HG02938 (cell line): ENCODE results near the gene PTPRH.

Experiments used
- ATAC-seq: cut with Tn5 transposase; IDR thresholded peaks from one replicate; pipeline ENCODE4 v1.9.1; 2021; ENCODE audit warnings: mild to moderate bottlenecking, moderate library complexity; ENCODE audit not compliant: unreplicated experiment

PTPRH gene

DNA sequence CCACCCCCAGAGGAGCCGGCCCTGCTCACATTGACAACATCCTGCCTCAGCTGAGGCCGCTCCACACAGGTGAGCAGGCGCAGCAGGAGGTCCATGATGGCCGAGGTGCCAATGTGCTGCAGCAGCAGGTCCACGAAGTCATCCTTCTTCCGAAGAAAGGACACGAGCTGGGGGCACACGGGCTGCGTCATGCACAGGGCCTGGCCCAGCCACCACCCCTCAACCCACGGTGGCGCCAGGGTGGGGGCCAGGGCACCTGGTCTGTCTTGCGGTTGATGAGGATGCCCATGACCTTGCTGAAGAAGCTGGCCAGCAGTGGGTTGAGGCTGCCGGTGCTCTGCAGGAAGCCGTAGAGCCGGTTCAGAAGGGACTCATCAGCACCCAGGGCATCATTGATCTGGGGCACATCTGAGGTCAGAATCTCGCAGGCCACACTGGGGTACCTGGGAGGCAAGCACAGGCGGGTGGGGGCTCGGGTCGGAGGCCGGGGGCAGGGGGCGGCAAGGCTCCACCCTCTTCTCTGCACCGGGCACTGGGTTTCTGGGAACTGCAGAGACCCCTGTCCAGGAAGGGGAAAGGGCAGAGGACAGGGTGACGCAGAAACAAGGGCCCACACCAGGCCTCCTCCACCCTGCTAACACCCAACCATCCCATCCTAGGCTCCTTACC, 36.1 kb upstream of the PTPRH start:
- no peak for ATAC-seq

DNA sequence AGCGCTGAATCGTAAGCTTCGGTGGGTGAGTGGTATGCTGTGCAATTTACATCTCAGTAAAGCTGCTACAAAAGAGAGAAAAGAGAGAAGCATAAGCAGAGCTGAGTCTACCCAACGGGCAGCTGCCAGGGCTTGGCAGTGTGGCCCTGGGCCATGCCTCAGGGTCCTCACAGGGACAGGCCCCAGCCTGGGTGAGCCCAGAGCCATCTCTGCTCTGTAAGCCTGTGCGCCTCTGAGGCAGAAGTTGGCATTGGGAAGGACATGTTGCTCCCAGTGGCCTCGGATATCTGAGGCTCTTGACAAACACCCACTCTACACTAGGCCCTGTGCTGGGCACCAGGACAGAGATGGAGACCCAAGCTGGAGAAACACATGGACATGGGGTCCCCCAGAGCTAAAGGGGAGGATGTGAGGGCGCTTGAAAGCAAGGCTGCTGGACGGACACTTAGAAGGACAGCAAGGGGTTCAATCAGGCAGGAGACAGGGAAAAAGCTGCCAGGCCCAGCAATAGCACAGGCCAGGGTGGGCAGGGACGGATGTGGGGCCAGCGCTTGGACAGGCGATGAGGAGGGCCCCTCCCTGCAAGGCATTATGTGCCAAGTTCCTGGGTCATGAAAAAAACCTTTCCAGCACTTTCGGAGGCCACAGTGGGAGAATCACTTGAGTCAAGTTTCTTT, 34.8 kb upstream of the PTPRH start:
- ATAC-seq = no peak

DNA sequence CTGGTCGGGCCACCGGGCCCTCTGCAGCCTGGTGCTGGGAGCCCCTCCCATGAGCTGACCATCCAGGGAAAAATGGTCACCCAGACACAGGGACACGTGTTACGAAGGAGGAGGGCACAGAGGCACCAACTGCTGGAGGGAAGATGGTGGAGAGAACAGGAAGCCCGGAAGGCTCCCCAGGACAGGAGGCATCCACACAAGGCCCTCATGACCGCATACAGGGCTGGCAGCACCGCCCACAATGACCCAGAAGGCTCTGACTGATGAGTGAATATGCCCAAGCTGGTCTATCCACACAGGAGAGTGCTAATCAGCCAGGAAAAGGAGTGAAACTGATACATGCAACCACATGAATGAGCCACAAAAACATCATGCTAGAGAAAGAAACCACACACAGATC, 33.2 kb upstream of the PTPRH start:
- no peak for ATAC-seq

DNA sequence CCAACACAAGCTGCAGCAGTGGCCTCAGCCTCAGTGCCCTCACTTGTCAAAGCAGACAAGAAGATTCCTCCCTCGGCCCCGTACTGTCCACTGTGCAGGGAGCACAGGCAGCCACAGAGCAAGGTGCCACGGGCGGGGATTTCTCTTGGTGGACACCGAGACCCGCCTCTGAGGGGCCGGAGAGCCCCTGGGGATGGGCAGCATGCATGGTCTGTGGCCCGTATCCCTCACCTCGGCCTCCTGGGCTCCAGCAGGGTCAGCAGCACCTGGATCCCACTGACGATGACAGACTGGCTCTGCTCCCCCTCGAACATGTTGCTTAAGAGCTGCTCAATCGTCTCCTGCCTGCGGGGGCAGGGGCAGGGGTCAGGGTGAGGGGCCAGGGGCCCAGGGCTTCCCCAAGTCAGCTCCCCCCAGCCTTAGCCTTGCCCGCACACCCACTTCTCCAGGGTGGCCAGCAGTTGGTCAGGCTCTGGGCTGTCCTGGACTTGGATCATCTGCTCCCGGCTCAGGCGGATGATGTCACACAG, 32.7 kb upstream of the PTPRH start:
- ATAC-seq = no peak

DNA sequence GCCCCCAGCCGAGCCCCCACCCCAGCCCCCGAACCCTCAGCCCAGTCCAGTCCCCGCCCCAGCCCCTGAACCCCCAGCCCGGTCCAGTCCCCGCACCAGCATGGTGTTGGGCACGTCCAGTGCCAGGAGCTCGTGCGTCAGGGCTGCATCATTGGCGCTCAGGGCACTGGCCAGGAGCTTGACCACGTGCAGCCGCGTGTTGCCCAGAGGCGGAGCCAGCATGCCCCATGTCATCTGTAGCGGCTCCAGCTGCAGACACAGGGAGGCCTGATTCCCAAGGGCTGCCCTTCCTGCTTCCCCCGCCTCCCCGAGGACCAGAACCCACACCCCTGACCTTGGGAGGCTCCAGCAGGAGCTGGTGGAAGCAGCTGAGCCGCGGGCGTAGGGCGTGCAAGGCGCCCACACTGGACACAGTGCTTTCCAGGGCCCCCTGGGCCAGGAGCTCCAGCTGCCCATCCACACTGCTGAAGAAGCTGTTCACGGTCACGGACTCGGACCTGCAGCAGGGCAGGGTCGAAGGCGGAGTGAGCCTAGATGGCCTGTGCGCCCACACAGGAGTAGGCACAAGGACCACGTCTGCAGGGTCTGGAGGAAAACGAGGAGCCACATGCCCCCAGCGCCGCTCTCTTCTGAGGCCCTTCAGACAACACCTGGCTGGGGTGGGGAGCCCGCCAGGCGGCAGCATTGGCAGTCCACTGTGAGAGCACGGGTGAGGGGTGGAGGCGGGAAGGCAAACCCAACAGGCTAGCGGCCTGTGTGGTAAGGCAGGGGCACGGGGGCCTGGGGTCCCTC, 32.0 kb upstream of the PTPRH start:
- ATAC-seq = no peak

DNA sequence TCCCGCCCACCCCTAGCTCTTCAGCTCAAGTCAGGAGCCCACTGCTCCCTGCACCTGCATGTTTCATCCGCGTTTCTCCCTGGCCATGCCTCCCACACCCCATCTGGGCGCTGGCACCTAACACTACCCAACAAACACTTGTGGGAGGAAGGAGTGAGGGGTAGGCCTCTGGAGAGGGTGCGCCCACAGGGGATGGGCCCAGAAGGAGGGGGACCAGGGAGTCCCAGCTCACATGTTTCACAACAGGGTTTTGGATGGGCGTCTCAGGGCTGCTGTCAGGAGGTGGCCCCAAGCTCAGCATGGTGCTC, 31.4 kb upstream of the PTPRH start:
- no peak for ATAC-seq

DNA sequence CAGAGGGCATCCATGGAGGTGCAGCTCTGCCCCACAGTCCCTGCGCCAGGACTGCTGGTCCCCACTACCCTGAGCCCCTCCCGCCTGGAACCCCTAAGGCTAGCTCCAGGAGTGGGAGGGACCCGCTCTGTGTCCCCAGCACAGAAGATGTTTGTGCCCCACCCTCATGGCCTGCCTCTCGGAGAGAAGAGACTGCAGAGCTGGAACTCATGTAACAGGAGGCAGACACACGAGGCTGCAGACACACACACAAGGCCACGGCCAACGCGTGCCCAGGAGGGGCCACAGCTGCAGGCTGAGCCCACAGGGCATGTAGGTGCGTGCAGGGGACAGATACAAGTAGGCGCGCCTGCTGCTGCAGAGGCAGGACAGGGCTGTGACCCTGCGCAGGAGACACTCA, 29.7 kb upstream of the PTPRH start:
- no peak for ATAC-seq

DNA sequence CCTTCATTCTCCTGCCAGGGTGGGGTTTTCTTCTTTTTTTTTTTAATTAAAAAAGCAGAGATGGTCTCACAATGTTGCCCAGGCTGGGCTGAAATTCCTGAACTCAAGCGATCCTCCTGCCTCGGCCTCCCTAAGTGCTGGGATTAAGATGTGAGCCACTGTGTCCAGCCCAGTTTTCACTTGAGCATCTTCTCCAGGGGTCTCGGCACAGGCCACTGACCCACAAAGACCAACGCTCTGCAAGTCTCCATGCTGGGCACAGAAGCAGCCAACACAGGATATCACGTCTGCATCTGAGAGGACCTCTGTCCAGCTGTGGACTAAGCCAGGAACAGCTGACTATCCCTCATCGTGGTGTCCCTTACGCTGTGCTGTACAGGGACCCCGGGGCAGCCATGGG, 28.7 kb upstream of the PTPRH start:
- no peak for ATAC-seq

DNA sequence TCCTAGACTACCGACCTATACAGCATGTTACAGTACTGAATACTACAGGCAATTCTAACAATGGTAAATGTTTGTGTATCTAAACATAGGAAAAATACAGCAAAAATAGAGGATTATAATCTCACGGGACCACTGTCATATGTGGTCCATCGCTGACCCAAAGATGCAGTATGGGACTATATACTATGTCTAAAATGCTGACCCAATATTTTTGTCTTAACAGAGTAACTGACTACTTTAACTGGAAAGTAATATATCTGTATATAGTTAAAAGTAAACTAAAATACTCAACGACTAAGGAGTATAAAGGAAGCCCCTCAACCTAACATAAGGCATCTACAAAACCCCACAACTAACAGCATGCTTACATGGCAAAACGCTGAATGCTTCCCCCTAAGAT, 23.7 kb upstream of the PTPRH start:
- ATAC-seq = no peak

DNA sequence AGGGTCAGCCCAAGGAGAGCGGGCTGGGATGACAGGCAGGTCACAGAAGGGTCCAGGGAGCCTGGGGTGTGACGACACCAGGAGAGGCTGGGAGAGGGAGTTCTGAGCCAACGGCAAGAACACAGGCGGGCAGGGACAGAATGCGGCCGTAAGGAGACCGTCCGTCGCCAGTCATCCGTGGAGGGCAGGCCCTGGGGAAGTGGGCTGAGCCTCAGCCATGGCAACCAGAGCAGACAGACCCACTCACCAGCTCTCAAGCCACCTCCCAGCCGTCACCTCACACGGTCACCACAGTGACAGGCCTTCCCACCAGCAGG, 22.9 kb upstream of the PTPRH start:
- ATAC-seq = no peak

DNA sequence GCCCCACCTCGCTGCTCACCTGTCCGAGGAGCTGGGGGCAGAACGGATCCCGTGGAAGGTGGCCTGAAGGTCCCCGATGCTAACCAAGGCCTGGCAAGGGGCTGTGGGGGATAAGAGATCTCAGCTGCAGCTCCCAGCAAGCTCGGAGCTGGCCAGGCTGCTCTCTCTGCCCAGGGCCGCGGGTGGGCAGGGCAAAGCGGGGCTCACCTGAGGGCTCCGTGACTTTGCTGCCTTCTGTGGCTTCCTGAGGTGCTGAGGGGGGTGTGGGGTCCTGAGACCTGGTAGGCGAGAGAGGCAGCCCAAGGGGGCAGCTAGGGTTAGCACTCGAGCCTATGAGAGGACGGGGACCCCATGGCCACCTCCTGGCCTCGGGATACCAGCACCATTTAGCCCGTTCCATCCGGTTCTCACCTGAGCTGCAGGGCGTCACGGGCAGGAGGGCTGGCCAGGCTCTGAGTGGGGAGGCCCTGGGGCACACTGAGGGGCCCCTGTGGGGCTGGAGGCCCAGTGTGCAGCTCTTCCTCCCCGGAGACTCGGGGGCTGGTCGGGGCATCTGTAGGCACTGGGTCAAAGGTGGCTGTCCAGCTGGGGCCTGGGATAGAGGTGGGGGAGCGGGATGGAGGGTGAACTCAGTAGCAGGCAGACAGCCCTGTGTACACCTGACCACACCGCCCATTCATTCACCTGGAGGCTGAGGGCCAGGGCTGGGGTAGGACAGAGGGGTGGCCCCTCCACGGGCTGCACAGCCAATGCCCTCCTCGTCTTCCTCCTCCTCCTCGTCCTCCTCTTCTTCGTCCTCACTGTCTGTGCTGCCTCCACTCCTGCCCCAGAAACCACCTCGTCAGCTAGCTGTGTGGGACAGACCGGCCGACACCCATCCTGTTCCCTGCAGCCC, 22.3 kb upstream of the PTPRH start:
- no peak for ATAC-seq

DNA sequence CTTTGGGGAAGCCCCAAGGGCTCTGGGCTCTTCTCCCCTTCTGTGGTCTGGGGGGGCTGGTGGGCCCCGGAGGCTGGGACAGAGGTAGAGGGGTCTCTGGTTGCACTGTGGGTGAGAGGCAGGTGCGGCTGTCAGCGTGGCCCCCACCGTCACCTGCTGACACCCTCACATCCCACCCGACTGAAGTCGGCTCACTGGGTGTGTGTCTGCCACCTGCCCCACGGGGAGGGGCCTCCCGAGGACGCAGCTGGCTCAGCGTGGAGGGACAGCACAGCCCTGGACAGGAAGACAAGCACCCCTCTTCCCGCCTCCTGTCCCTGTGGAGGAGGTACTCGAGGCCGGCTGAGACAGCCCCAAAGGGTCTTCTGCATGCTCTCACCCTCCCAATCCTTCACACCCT, 21.5 kb upstream of the PTPRH start:
- ATAC-seq = no peak

DNA sequence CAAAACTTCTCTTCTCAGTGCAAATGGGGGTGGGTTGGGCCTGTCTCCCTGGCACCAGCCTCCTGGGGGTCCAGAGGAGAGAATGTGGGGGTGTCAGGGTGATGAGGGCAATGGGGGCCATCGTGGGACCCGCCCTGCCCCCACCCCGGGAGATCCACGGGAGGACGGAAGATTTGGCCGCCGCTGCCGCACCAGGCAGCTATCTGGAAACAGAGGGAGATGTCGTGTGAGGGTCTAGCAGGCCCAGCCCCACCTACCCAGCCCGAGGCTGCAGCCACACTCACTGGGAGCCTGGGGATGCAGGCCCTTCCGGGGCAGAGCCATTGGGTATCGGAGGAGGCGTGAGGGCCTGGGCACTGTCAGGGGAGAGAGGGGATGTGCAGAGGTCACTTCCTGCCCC, 21.0 kb upstream of the PTPRH start:
- ATAC-seq = no peak

DNA sequence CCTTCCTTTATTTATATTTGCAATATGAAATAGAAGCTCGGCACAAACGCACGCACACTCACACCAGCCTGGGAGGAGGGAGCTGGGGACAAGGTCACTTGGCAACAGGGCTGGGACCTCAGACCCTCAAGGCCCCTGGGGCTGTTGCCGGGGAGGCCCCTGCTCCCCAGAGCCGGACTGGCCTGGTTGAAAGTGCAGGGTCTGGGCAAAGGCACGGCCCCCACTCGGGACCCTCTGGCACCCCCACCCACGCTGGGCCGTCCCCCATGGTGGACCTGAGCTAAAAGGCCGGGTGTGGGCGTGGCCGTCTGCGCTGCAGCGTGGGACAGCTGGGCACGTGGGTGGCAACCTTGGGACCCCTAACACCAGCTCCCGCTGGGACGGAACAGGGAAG, 20.5 kb upstream of the PTPRH start:
- no peak for ATAC-seq

DNA sequence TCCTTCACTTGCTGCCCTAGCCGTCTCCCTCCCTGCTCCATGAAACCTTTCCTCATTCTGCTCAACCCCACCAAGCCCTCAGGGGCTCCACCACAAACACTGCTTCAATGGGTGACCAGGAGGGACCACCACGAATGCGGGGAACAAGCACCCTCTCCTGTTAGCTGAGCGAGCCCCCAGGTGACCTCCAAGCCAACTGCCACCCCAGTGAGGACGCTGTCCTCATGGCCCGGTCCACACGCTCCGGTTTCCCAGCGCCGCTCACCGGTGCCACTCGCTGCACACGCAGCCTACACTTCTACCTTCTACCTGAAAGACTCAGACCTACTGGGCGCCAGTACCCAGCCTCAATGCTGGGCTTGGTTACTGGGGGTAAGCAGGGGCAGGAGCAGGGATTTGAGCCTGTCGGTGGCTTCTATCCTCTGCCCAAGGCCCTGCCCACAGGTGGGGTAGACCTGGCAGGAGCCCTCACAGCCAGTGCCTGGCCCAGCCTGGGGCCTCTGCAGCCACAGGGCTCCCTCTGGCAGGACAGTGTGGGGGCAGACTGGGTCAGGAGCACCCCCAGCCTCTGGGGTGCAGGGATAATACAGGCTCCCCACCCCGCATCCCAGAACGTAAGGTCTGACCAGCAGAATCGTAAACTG, 20.0 kb upstream of the PTPRH start:
- no peak for ATAC-seq

DNA sequence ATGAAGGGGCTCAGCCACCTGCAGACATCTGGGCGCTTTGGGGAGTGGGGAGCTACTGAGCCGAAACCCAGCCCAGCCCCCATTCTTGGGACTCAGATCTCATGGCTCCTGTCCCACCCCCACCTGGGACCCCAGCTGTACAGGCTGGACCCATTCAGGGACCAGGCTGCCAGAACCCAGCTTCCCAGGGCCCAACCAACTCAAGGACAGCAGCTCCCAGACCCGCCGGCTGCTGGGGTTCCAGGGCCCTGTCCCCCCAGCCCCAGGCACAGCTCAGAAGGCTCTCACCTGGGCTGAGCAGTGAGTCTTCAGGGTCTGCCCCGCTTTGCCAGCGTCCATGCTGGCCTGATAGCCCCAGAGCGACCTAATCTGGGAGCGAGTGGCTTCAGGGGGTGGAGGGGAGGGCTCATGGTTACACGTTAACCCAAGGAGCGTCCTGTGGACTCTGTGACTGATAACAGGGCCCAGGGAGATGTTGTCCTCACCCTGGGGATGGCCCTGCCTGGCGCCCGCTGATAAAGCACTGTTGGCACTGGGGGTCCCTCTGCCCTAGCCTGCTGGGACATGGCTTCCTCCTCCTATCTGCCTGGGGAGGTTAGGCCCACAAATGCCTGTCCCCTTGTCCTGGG, 19.2 kb upstream of the PTPRH start, which contains the start of gene TMEM86B:
TMEM86B (minus strand) TSS at position 361 of the 629 bp plus-strand sequence; CDS start at position 339, 22 bp downstream.
- no peak for ATAC-seq

DNA sequence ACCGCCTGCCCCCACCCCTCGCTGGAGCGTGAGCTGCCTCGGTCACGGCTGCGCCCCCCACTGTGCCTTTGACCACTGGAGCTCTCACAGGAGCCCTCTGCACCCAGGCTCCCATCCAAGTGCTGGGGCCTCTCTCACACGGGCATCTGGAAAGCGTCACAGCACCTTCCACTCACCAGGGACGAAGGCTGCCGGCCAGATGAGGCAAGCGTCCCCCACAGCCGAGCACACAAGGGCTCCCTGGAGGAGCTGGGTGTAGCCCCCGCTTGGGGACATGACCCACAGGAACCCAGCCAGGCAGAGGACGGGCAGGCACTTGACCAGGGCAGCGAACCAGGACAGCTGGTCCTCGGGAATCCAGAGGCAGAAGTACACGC, 18.7 kb upstream of the PTPRH start:
- no peak for ATAC-seq

DNA sequence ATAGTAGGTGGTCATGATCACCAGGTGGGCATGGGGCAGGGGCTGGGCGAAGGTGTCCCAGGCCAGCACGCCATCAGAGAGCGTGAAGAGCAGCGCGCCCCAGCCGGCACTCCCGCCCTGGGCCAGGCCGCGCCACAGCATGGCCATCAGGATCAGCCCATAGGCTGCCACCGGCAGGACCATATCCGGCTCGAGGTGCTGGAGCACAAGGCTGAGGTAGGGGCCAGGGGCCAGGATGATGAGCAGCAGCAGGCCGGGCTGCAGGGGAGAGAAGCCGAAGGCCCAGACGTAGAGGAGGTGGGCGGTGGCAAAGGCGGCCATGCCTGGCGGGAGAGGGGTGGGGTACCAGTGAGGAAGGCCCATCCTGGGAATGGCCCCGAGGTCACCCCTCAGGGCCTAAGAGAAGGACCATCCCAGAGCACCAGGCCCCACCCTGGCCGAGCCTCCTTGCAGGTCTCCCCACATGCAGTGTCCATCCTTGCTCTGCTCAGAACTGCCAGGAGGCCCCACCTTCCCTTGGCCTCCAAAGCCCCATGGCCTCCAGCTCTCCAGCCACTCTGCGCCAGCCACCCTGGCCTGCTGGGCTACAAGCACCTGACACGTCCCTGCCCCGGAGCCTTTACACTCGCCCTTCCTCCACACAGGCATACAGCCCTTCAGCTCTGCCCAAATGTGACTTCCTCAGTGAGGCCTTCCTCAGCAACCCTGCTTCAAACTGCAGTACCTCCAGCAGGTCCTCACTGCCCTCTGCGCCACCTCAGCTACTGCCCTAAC, 18.1 kb upstream of the PTPRH start:
- ATAC-seq = no peak

DNA sequence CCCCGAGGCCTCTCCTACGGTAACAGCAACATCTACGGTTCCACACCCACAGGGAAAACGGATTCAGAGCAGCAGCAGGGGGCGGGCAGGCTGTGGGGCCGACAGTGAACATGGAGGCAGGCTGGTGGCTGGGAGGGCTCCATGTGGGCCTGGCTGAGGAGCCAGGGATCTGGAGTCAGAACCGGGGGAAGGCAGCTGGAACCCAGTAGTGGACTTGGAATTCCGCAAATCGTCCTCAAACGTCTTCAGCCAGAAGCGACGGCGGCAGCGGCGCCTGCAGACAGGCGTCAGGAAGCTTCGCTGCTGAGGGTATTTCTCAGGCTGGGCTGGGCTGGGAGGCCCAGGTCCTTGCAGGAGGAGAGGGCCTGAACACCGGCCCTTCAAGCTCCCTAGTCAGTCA, 17.5 kb upstream of the PTPRH start:
- no peak for ATAC-seq
